Endodermal cell (in vitro differentiated cells): ENCODE results near the gene PICK1. TPM values are rescaled to one million over a fixed set of nuclear protein-coding genes. Genes with fewer than 3 reads are reported as not detected.

Source experiments
- DNase-seq: peaks from one replicate; pipeline ENCODE4 v3.0.0-alpha.2; 2017
- H3K27ac ChIP-seq: 2 replicates; pipeline ENCODE4 v1.5.1; 2013; ENCODE audit warnings: mild to moderate bottlenecking, low read depth, low read length, moderate library complexity
- H3K27me3 ChIP-seq: 2 replicates; pipeline ENCODE4 v1.6.1; 2013; ENCODE audit warnings: mild to moderate bottlenecking, low read length, moderate library complexity; ENCODE audit not compliant: insufficient read depth, control insufficient read depth, poor library complexity, severe bottlenecking
- H3K36me3 ChIP-seq: 2 replicates; pipeline ENCODE4 v1.7.0; 2013; ENCODE audit warnings: mild to moderate bottlenecking, low read length, moderate library complexity; ENCODE audit not compliant: control insufficient read depth, insufficient read depth
- H3K4me1 ChIP-seq: one replicate; pipeline ENCODE4 v1.7.0; 2013; ENCODE audit warnings: low read length; ENCODE audit not compliant: control insufficient read depth, insufficient read depth
- H3K4me3 ChIP-seq: 2 replicates; pipeline ENCODE4 v1.5.1; 2013; ENCODE audit warnings: mild to moderate bottlenecking, low read length, moderate library complexity
- H3K9ac ChIP-seq: 2 replicates; pipeline ENCODE4 v1.6.1; 2013; ENCODE audit warnings: mild to moderate bottlenecking, low read length, moderate library complexity; ENCODE audit not compliant: poor library complexity, severe bottlenecking; ENCODE audit errors: extremely low read depth
- H3K9me3 ChIP-seq: 2 replicates; pipeline ENCODE4 v1.6.1; 2013; ENCODE audit warnings: mild to moderate bottlenecking, low read length, moderate library complexity; ENCODE audit not compliant: control insufficient read depth
- H3K27ac Mint-ChIP-seq: 2 replicates; pipeline ENCODE4 v1.8.0; 2020; ENCODE audit warnings: mixed read lengths
- H3K27me3 Mint-ChIP-seq: 2 replicates; pipeline ENCODE4 v1.8.0; 2021; ENCODE audit warnings: mild to moderate bottlenecking, mixed read lengths; ENCODE audit not compliant: insufficient read depth
- H3K36me3 Mint-ChIP-seq: 2 replicates; pipeline ENCODE4 v1.8.0; 2020; ENCODE audit warnings: low read depth, mixed read lengths
- H3K4me1 Mint-ChIP-seq: 2 replicates; pipeline ENCODE4 v1.8.0; 2020; ENCODE audit warnings: mixed read lengths
- H3K4me3 Mint-ChIP-seq: 2 replicates; pipeline ENCODE4 v1.8.0; 2020; ENCODE audit warnings: mild to moderate bottlenecking, moderate library complexity, mixed read lengths
- H3K9me3 Mint-ChIP-seq: 2 replicates; pipeline ENCODE4 v1.8.0; 2020; ENCODE audit warnings: mild to moderate bottlenecking, mixed read lengths
- CTCF ChIP-seq: fragments of 200-600 bp; sonication (generic); conservative IDR thresholded peaks from 2 replicates; pipeline ENCODE4 v1.5.0; 2021; ENCODE audit warnings: antibody characterized with exemption, mild to moderate bottlenecking
- WGBS, 2 experiments: methylation state at CpG; one replicate each; pipeline versions ENCODE4 v1.1.5 to v1.1.7; 2013; ENCODE audit warnings: missing lambda C conversion rate in 2 of 2, mixed read lengths in 1 of 2; ENCODE audit not compliant: insufficient coverage in 1 of 2, insufficient read length in 1 of 2; 5-methylcytosine and 5-hydroxymethylcytosine counted together
- total RNA-seq, 2 donors: library from RNA; stranded (reverse); fragmentation: NEBNext Ultra II Directional in 1 of 2; extraction: Animal tissue kit (Norgen Biotek cat#: 25700) in 1 of 2; gene quantifications; 2 replicates in 1 of 2; 3 replicates in 1 of 2; pipeline ENCODE4 v1.2.1, GENCODE V29; 2021

Gene PICK1
- total RNA-seq, 2 donors from 2014 or later, result 42.7 to 54.1 TPM

GRCh38 chr22:38110863-38111852 lies 54.0 kb downstream of the PICK1 start:
- WGBS, 2 experiments, result 84 to 85% methylated on average over 16 to 30 of the region's 30 CpGs
- Histone ChIP-seq H3K4me3 (no peak overlapping the region), H3K9ac (no peak overlapping the region), H3K36me3 (no peaks in the 10 kb centered on the region), H3K4me1 (no peaks in the 10 kb centered on the region), H3K9me3 (no peaks in the 10 kb centered on the region), H3K27me3 (peaks cover 4% of the 10 kb centered on the region), H3K27ac (no peak overlapping the region)
- Mint-ChIP-seq H3K27me3 (no peaks in the 10 kb centered on the region), H3K27ac (peak overlapping the region; percentile 58), H3K4me1 (peaks cover 6% of the 10 kb centered on the region), H3K4me3 (no peak overlapping the region), H3K9me3 (no peaks in the 10 kb centered on the region), H3K36me3 (peaks cover 4% of the 10 kb centered on the region)
- TF ChIP-seq CTCF, result peak; percentile 22
- DNase-seq, result peak; percentile 80

GRCh38 chr22:38111925-38112355 lies 54.7 kb downstream of the PICK1 start:
- peaks cover 6% of the 10 kb centered on the region for H3K4me1 Mint-ChIP-seq
- H3K27me3 ChIP-seq, result peaks cover 4% of the 10 kb centered on the region
- no peak overlapping the region for H3K27ac ChIP-seq
- H3K9me3 Mint-ChIP-seq, result no peaks in the 10 kb centered on the region
- H3K9ac ChIP-seq, result no peak overlapping the region
- H3K27ac Mint-ChIP-seq, result no peak overlapping the region
- H3K27me3 Mint-ChIP-seq, result no peaks in the 10 kb centered on the region
- no peak overlapping the region for H3K4me3 ChIP-seq
- H3K36me3 Mint-ChIP-seq, result peaks cover 4% of the 10 kb centered on the region
- H3K9me3 ChIP-seq, result no peaks in the 10 kb centered on the region
- WGBS, 2 experiments, result 90 to 96% methylated on average over 8 to 11 of the region's 11 CpGs
- no peaks in the 10 kb centered on the region for H3K36me3 ChIP-seq
- no peak for DNase-seq
- TF ChIP-seq CTCF, result no peak
- H3K4me3 Mint-ChIP-seq, result no peak overlapping the region
- no peaks in the 10 kb centered on the region for H3K4me1 ChIP-seq

GRCh38 chr22:38112381-38112780 lies 55.2 kb downstream of the PICK1 start:
- no peak for DNase-seq
- Mint-ChIP-seq H3K27me3 (no peaks in the 10 kb centered on the region), H3K9me3 (no peaks in the 10 kb centered on the region), H3K4me1 (peaks cover 6% of the 10 kb centered on the region), H3K36me3 (peaks cover 4% of the 10 kb centered on the region), H3K27ac (no peak overlapping the region), H3K4me3 (no peak overlapping the region)
- WGBS, 2 experiments, result 94% methylated on average over 6 to 22 of the region's 22 CpGs
- no peak overlapping the region for H3K27ac ChIP-seq
- TF ChIP-seq CTCF, result no peak
- H3K9ac ChIP-seq, result no peak overlapping the region
- H3K4me3 ChIP-seq, result no peak overlapping the region
- H3K9me3 ChIP-seq, result no peaks in the 10 kb centered on the region
- no peaks in the 10 kb centered on the region for H3K36me3 ChIP-seq
- H3K27me3 ChIP-seq, result peaks cover 4% of the 10 kb centered on the region
- no peaks in the 10 kb centered on the region for H3K4me1 ChIP-seq
